Endothelial cell of umbilical vein (primary cell): Measurements from ENCODE around the gene ULK4. TPM values are rescaled to one million over a fixed set of nuclear protein-coding genes. Genes with fewer than 3 reads are reported as not detected.

Experiments used
- BruUV-seq: library from RNA; stranded (reverse); fragments of 400-500 nt; replicated peaks from 2 replicates; lab custom pipeline; 2021; lab: Mats Ljungman, UMichigan
- CTCF ChIA-PET: fragments of 300-600, 350-600 bp; sonication (Branson Sonifier 250); formaldehyde crosslinking; loops from one replicate; lab custom pipeline; 2021; ENCODE audit warnings: antibody characterized with exemption, inconsistent platforms; lab: Charles Lee
- POLR2A ChIA-PET: fragments of 300-600, 350-600 bp; sonication (Branson Sonifier 250); formaldehyde crosslinking; loops from one replicate; lab custom pipeline; 2021; ENCODE audit warnings: antibody characterized with exemption, inconsistent platforms; lab: Charles Lee
- DNase-seq: peaks from one replicate; pipeline ENCODE4 v3.0.0-alpha.2; 2011; ENCODE audit warnings: low read depth, low spot score
- FAIRE-seq: peaks from 2 replicates; lab custom pipeline; 2011; peaks lifted over from hg19 to GRCh38; lab: Jason Lieb, UNC
- H2AFZ ChIP-seq: 2 replicates; pipeline ENCODE4 v1.6.0; 2012; ENCODE audit warnings: low read depth, low read length, control low read depth, inconsistent platforms
- H3K27ac ChIP-seq: 2 replicates; pipeline ENCODE4 v1.5.1; 2011; ENCODE audit warnings: low read depth, mild to moderate bottlenecking, control low read depth, low read length, moderate library complexity; ENCODE audit not compliant: insufficient read depth
- H3K27me3 ChIP-seq, 2 experiments: 2 replicates each; pipeline versions ENCODE4 v1.6.0 to v1.6.1; 2011; ENCODE audit warnings: low read length in 2 of 2, mixed read lengths in 1 of 2; ENCODE audit not compliant: control insufficient read depth in 2 of 2, insufficient read depth in 2 of 2
- H3K36me3 ChIP-seq, 2 experiments: 2 replicates in 1 of 2; 3 replicates in 1 of 2; pipeline ENCODE4 v1.5.1; 2011; ENCODE audit warnings: low read length in 2 of 2, mild to moderate bottlenecking in 1 of 2, moderate library complexity in 1 of 2; ENCODE audit not compliant: control insufficient read depth in 2 of 2, insufficient read depth in 2 of 2; ENCODE audit errors: extremely low read depth in 1 of 2
- H3K4me1 ChIP-seq: 3 replicates; pipeline ENCODE4 v1.5.1; 2011; ENCODE audit warnings: mild to moderate bottlenecking, low read length; ENCODE audit not compliant: control insufficient read depth, insufficient read depth; ENCODE audit errors: extremely low read depth
- H3K4me2 ChIP-seq: 2 replicates; pipeline ENCODE4 v1.6.1; 2011; ENCODE audit warnings: low read length, control low read depth, mixed read lengths; ENCODE audit not compliant: insufficient read depth
- H3K4me3 ChIP-seq, 3 experiments: fragments of 200-600 bp in 1 of 3; sonication (generic), shearing (Covaris generic) in 1 of 3; replicated peaks in 1 of 3; 2 replicates each; pipeline ENCODE4 v1.5.1; 2011 to 2016; ENCODE audit warnings: control low read depth in 3 of 3, low read length in 3 of 3, mild to moderate bottlenecking in 2 of 3, inconsistent platforms in 1 of 3, low read depth in 1 of 3, moderate library complexity in 1 of 3; ENCODE audit not compliant: insufficient read depth in 1 of 3
- H3K79me2 ChIP-seq: 2 replicates; pipeline ENCODE4 v1.6.0; 2012; ENCODE audit warnings: low read length, inconsistent platforms; ENCODE audit not compliant: control insufficient read depth, insufficient read depth
- H3K9ac ChIP-seq: replicated peaks from 2 replicates; pipeline ENCODE3; 2011; ENCODE audit warnings: low read length, control low read depth; ENCODE audit not compliant: insufficient read depth; ENCODE audit errors: extremely low read depth
- H3K9me1 ChIP-seq: replicated peaks from 3 replicates; pipeline ENCODE4 v1.6.0; 2011; ENCODE audit warnings: mild to moderate bottlenecking, low read length; ENCODE audit not compliant: control insufficient read depth, insufficient read depth; ENCODE audit errors: extremely low read depth
- H3K9me3 ChIP-seq: replicated peaks from 2 replicates; pipeline ENCODE4 v1.5.1; 2012; ENCODE audit warnings: low read length, inconsistent platforms; ENCODE audit not compliant: control insufficient read depth, insufficient read depth
- H4K20me1 ChIP-seq: replicated peaks from 2 replicates; pipeline ENCODE3; 2011; ENCODE audit warnings: mild to moderate bottlenecking, low read length; ENCODE audit not compliant: control insufficient read depth, insufficient read depth; ENCODE audit errors: extremely low read depth
- EZH2 ChIP-seq: IDR thresholded peaks from 2 replicates; pipeline ENCODE4 v1.6.1; 2012; ENCODE audit warnings: borderline replicate concordance, low read depth, mild to moderate bottlenecking, moderate library complexity, low read length, inconsistent platforms; ENCODE audit not compliant: severe bottlenecking
- GATA2 ChIP-seq: IDR thresholded peaks from 2 replicates; pipeline ENCODE4 v1.7.0; 2011; ENCODE audit warnings: low read depth, mild to moderate bottlenecking, moderate library complexity, mixed read lengths, low read length; ENCODE audit not compliant: insufficient read length, insufficient read depth
- JUN ChIP-seq: IDR thresholded peaks from 2 replicates; pipeline ENCODE4 v1.6.1; 2011; ENCODE audit warnings: borderline replicate concordance, low read depth; ENCODE audit not compliant: insufficient read length, insufficient read depth
- MYC ChIP-seq: IDR thresholded peaks from one replicate; pipeline ENCODE4 v1.6.1; 2011; ENCODE audit warnings: mild to moderate bottlenecking, low read depth, low read length
- POLR2AphosphoS5 ChIP-seq: IDR thresholded peaks from 2 replicates; pipeline ENCODE4 v1.6.1; 2012; ENCODE audit warnings: low read depth, mild to moderate bottlenecking, control low read depth, low read length, moderate library complexity; ENCODE audit not compliant: insufficient read depth
- dilution Hi-C: fragments of 300-500 bp; cut with MboI; formaldehyde crosslinking; loops from one replicate; pipeline ENCODE4 v1.15.0; 2019; ENCODE audit warnings: low sequenced_read_pairs; ENCODE audit not compliant: extremely low pct_ligation_motif_present
- intact Hi-C: fragments of 100-400 bp; cut with micrococcal nuclease; formaldehyde crosslinking; loops from one replicate; pipeline ENCODE4 v1.10.0; 2022
- polyA plus RNA-seq, 4 experiments: library from polyadenylated mRNA; depleted of rRNA in 3 of 4; stranded (reverse) in 3 of 4; unstranded in 1 of 4; fragments of >200 nt; gene quantifications; 2 replicates each; pipeline versions ENCODE4 v1.2.1 to v1.2.3, GENCODE V29; 2011 to 2012; ENCODE audit warnings: missing spikeins in 1 of 4
- total RNA-seq: library from RNA; stranded (reverse); gene quantifications from 2 replicates; pipeline ENCODE4 v1.2.3, GENCODE V29; 2021

The ULK4 gene
- total and polyA plus RNA-seq, 2 donors (not counting 3 experiments of a cell fraction or from before 2014, with no cell fraction given) = 3.3 to 16.0 TPM

DNA sequence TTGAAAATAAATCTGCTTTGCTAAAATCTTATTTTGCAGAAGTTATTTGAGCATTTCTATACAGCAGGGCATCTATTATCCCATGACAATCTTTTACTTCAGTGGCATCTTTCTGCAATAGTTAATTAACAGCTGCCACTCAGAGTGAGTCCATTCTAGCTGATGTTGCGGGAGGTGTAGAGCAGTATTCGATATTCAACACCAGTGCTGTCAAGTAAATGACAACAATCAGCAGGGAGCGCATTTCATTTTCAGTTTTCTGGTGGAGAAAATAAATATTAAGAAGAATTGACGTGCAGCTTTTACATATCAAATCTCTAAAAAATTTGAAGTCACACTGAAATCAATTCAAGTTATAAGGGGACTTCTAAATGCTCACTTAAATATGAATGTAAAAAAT lies 476.4 kb downstream of the ULK4 start:
- no TSS peak for BruUV-seq
- no peaks in the 10 kb centered on the region for H3K9me1 ChIP-seq
- ChIA-PET POLR2A (no interaction called here), CTCF (interaction anchor here (2.0 kb wide), 1 partner anchor 14 kb away, joined by 6 read pairs; no protein-coding TSS in a partner anchor)
- H2AFZ ChIP-seq = no peak overlapping the region
- no peaks in the 10 kb centered on the region for H3K79me2 ChIP-seq
- no peak for DNase-seq
- TF ChIP-seq MYC (no peak), EZH2 (no peak), JUN (no peak), POLR2AphosphoS5 (no peak), GATA2 (no peak)
- no peak overlapping the region for H3K9ac ChIP-seq
- dilution Hi-C loops (no loop called here), intact Hi-C loops (no loop called here)
- no peak for FAIRE-seq
- no peaks in the 10 kb centered on the region for H3K9me3 ChIP-seq
- H3K4me2 ChIP-seq = no peak overlapping the region
- H3K27ac ChIP-seq = no peak overlapping the region
- H3K27me3 ChIP-seq = peaks cover 0 to 2% of the 10 kb centered on the region in 2 experiments
- no peaks in the 10 kb centered on the region for H4K20me1 ChIP-seq
- no peak overlapping the region for H3K4me3 ChIP-seq
- no peaks in the 10 kb centered on the region for H3K36me3 ChIP-seq
- no peaks in the 10 kb centered on the region for H3K4me1 ChIP-seq

DNA sequence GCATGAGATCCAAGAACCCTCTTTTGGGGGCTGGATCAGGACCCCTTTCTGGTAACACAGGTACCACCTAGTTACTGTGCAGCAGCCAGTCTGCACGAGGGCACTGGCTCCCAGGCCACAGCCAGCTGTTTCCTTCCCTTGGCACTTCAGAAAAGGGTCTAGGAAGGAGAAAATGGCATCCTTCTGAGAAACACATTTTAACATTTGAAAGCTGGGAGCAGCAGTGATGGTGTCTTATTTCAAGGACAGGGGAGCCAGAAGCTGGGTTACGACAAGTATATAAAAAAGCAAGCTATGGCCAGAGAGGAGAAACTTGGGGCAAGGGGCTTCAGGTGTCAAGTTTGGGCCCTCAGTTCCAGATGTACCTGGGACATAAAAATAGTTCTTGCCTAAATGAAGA lies 479.8 kb downstream of the ULK4 start:
- H3K4me2 ChIP-seq = no peak overlapping the region
- dilution Hi-C loops (no loop called here), intact Hi-C loops (no loop called here)
- TF ChIP-seq GATA2 = no peak
- no peak overlapping the region for H2AFZ ChIP-seq
- no peaks in the 10 kb centered on the region for H3K27me3 ChIP-seq
- FAIRE-seq = no peak
- CTCF ChIA-PET = interaction anchor here (1.0 kb wide), 1 partner anchor 15 kb away, joined by 3 read pairs; no protein-coding TSS in a partner anchor
- DNase-seq = no peak
- H3K79me2 ChIP-seq = no peaks in the 10 kb centered on the region
- no peaks in the 10 kb centered on the region for H3K9me1 ChIP-seq
- H3K4me1 ChIP-seq = no peaks in the 10 kb centered on the region
- no peak overlapping the region for H3K27ac ChIP-seq
- POLR2A ChIA-PET = no interaction called here
- no peak overlapping the region for H3K4me3 ChIP-seq
- H3K9me3 ChIP-seq = no peaks in the 10 kb centered on the region
- no TSS peak for BruUV-seq
- H3K36me3 ChIP-seq = no peaks in the 10 kb centered on the region
- H4K20me1 ChIP-seq = no peaks in the 10 kb centered on the region
- H3K9ac ChIP-seq = no peak overlapping the region
